Adipose tissue (tissue), 3 donors: ENCODE results near the gene CD37. TPM values are rescaled to one million over a fixed set of nuclear protein-coding genes. Genes with fewer than 3 reads are reported as not detected.

Experiments used
- H3K27ac ChIP-seq: one replicate; pipeline ENCODE4 v1.5.1; 2013; ENCODE audit warnings: low read depth, low read length
- WGBS, 3 donors: extraction: QIAGEN DNeasy Blood & Tissue Kit; methylation state at CpG; one replicate each; pipeline ENCODE4 v1.1.7; 2013; 5-methylcytosine and 5-hydroxymethylcytosine counted together
- polyA plus RNA-seq, 3 donors: library from polyadenylated mRNA; stranded (reverse); fragments of 200-250 nt; gene quantifications; one replicate each; pipeline ENCODE4 v1.2.3, GENCODE V29; 2013
- donor health status: healthy with polysubstance abuse.
- donor health status: Bipolar disorder and iron deficiency.
- donor health status: healthy.

CD37 gene
- polyA plus RNA-seq, 3 donors, result 6.8 to 18.1 (median 10.6) TPM

DNA sequence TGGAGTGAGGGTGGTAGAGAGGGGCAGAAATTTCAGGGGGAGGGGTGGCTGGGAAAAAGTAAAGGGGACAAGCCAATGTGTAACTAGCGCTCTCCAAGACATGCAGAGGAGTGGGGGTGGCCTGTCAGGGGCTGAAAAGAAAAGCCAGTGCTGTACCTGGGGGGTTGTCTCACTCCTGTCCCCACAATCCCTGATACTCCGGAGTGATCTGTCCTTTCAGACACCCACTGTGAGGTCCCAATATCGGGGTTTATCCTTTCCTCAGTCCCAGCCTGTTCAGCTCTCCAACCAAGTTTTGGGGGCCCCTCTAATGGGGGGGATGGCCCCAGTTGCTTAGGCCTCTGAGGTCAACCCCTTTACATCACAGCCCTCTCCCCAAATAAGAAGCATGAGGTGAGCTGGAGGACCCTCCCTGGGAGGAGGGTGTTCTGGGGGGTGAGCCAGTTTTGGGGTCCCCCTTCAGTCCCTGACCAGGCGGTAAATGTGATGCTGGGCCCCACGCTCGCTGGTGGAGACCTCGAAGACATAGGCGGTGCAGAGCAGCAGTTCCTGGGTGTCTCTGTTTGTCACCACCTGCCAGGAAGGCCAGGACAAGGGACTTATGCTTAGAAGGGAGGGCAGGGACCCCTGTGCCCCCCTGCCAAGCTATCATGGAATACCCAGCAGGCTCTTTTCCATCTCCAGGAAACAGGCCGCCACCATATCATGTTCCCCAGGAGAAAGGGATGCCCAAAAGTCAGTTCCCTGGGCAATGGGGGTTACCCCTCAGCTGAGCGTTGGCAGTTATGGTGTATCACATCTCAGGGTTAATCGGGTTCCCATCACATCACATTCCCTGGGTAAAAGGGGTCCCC, 5.9 kb downstream of the CD37 start:
- WGBS, 3 donors, result 88 to 93% (median 92%) methylated on average over 11 of the region's 11 CpGs
- H3K27ac ChIP-seq, result no peak overlapping the region

DNA sequence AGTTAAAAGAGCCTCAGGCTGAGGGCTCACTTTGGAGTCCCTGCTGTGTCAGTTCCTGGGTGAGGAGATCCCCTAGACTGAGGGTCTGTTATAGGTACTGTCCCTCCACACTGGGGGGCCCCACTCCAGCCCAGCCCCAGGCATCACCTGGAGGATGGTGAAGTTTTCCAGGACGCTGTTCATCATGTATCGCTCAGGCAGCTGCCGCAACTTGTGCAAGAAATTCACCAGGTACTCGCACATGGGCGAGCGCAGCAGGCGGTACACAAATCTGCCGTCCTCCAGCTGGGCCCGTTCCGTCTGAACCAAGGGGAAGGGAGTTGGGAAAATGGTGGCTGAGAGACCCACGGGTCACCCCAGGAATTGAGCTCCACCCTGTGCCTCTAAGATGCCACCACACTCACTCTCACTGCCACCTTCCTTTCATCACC, 7.1 kb downstream of the CD37 start:
- WGBS, 3 donors, result 90 to 94% (median 92%) methylated on average over 11 of the region's 11 CpGs

DNA sequence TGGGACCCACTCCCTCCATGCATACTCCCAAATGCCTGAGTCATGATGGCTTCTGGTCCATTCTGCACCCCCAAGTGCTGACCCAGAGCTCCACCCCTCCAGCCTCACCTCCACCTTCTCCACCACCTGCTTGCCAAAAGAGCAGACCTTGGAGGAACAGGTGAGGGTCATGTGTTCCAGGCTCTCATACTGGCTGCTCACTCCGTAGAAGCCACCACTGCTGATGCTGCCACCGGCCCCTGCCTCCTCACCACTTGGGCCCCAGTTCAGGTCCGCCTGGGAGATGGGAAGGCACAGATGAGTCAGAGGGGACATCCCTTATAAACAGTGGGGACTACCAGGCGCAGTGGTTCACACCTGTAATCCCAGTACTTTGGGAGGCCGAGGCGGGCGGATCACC, 7.9 kb downstream of the CD37 start:
- H3K27ac ChIP-seq, result no peak overlapping the region
- 94 to 95% (median 94%) methylated on average over 7 of the region's 7 CpGs for WGBS, 3 donors

More for the DNA sequence above, 7.1 kb downstream of the CD37 start:
- H3K27ac ChIP-seq, result no peak overlapping the region

DNA sequence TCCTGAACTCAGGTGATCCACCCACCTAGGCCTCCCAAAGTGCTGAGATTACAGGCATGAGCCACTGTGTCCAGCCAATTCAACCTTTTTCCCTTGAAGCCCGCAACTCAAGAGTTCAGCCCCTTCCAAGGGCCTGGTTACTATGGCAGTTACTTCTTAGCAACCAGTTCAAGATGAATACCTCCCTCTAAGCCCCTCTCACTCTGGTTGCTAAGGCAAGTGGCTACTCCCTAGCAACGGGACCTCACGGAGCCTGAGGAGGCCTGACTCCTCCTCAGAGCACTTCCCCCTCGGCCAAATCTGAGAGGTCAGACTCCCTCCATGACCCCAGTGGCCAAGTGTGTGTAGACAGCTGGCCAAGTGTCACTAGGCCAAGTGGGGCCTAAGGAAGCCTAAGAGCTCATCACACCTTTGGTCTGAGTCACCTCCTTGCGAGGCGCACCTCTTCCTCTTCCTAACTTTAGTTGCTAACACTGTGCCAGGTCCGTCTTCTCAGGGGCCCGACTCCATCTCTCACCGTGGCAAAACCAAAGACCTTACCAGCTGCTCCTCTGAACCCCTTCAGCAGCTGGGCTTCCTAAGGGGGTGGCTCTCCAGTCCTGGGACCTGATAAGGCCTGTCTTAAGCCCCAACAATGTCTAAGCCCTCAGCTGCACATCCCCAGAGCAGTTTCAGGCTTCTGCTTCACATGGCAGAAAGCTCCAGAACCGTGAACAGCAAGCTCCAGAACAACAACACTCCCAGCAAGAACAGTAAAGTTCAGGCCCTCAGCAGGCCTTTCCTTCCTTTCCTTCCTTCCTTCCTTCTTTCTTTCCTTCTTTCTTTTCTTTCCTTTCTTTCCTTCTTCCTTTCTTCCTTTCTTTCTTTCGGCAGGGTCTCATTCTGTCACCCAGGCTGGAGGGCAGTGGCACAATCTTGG, 9.6 kb downstream of the CD37 start:
- no peak overlapping the region for H3K27ac ChIP-seq
- WGBS, 3 donors, result 79 to 92% (median 82%) methylated on average over 11 of the region's 11 CpGs

DNA sequence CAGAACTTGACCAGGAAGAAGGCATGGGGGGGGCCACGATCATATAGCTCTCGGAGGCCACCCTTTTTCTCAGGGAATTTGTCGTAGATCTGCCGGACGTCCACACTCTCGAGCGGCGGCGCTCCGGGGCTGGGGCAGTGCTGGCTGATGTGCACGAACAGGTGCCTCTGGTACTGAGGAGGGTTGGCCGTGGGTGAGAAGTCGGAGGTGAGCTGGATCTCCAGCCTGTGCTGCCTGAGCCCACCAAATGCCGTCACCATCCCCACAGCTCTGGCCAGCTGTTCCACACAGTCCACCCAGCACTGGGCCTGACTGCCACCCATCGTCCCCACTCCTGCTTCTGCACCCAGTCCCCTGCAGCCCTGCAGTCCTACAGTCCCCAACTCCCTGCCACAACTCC, 12.0 kb downstream of the CD37 start:
- WGBS, 3 donors, result 96 to 99% (median 96%) methylated on average over 14 to 15 of the region's 15 CpGs

DNA sequence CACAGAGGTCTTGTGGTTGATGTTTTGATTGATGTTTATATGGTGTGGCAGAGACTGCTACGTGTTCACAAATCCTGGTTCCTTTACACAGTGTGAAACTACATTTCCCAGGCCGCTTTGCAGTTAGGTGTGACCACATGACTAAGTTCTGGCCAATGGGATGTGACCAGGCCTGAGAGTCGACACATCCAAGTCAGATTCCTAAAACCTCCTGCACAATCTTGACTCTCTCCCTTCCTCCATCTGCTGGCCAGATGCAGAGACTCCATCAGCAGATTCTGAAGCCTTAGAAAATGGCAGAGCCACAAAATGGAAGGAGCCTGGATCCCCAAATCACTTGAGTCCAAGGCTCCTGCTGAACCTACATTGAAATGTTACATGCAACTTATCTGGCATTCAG, 12.6 kb downstream of the CD37 start:
- no peak overlapping the region for H3K27ac ChIP-seq
- 66 to 75% (median 66%) methylated on average over 3 of the region's 3 CpGs for WGBS, 3 donors

More for the DNA sequence above, 12.0 kb downstream of the CD37 start:
- H3K27ac ChIP-seq, result no peak overlapping the region

DNA sequence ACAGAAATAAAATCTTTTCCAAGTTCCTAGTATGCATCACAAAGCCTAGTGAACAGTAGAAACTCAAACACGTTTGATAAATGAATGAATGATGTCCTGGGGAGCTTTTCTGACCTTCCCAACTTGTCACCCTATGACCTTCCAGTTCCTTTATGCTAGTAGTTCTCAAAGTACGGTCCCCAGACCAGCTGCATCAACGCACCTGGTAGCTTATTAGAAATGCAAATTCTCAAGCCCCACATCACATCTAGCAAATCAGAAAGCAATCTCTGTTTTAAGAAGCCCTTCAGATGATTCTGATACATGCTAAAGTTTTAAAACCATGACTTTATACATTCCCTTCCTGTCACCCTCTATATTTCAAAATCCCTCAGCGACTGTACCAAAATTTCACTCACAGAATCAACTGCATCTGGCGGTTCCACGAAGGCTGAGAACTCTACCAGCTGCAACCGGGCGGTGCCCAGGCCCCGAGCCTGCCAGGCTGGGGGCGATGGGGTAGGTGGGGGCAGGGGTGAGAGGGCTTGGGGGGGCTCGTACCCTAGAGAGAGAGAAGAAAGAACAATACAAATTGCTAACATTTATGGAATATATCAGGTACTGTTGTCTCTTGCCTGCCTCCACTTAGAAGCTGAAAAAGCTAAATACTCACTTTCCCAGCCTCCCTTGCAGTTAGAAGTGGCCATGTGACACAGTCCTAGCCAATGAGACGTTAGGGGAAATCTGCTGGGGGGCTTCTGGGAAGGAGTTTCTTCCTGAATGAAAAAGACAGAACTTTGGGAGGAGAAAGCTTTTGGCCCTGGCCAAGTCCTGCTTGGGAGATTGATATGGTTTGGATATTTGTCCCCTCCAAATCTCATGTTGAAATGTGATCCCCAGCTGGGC, 13.3 kb downstream of the CD37 start:
- H3K27ac ChIP-seq, result no peak overlapping the region
- 42 to 92% (median 90%) methylated on average over 12 of the region's 12 CpGs for WGBS, 3 donors

DNA sequence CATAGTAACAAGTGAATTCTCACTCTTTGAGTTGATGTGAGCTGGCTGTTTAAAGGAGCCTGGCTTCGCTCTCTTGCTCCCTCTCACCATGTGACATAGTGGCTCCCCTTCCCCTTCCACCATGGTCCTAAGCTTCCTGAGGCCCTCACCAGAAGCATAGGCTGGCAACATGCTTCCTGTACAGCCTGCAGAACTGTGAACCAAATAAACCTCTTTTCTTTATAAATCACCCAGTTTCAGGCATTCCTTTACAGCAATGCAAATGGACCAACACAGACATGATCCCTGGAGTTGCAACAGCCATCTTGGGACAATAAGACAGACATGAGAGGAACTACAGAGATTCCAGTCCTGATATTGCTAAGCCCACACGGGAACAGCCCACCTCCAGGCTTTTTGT, 14.4 kb downstream of the CD37 start:
- H3K27ac ChIP-seq, result no peak overlapping the region
- WGBS, 3 donors, result 93 to 98% (median 94%) methylated on average over 2 of the region's 2 CpGs

DNA sequence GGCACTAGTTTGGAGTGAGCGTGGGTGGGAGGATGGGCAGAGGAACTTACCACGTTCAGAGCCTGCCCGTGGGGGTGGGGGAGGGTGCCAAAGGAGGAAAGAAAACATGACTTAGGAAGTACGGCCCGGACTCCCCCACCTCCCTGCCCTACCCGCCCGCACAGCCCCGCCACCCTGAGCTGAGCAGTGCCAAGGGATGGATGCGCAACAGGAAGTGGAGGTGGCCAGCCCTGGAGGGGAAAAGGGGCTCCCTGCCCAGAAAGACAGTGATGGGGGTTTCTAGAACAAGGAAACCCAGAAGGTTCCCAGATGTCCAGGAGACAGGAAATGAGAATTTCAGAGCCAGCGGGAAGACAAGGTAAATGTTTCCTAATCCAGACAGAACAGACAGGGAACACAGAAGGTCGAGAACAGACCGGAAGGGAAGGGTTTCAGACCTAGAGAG, 20.7 kb downstream of the CD37 start:
- no peak overlapping the region for H3K27ac ChIP-seq

DNA sequence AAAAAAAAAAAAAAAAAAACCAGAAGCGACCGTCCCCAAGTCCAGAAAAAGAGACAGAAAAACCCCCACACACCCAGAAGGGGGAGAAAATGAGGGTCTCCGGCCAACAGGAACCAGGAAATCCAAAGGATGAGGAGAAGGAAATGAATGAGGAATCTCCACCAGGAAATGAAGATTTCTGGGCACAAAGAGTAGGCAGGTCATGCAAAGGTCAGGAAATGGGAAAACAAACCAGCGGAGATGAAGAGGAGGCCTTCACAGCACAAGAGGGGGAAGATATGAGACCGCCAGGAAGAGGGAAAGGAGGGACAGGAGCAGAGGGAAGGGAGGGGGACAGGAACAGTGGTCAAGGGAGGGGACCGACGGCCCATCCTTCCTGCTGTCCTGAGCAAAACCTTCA, 21.2 kb downstream of the CD37 start:
- WGBS, 3 donors, result 45 to 78% (median 53%) methylated on average over 7 of the region's 7 CpGs
- H3K27ac ChIP-seq, result peak overlapping the region; percentile 54

More for the DNA sequence above, 20.7 kb downstream of the CD37 start:
- WGBS, 3 donors, result 17 to 73% (median 28%) methylated on average over 12 of the region's 12 CpGs

DNA sequence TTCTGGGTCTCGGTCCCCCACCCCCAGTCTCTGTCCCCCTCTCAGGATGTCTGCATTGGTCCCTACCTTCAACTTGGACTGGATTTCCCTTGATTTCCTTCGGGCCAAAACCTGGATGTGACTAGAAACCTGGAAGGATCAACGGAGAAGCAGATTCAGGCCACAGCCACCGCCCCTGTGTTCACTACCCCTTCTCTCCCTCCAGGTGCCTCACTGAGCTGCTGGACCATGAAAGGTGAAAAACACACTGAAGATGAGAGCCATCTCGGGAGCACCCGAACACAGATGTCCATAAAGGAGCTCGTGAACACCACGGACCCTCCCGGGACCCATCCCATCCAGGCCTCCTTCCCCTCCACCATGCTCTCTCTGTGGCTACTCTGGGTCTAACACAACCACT, 22.0 kb downstream of the CD37 start:
- 78 to 86% (median 86%) methylated on average over 9 of the region's 9 CpGs for whole genome bisulfite sequencing, 3 donors
- no peak overlapping the region for H3K27ac ChIP-seq

DNA sequence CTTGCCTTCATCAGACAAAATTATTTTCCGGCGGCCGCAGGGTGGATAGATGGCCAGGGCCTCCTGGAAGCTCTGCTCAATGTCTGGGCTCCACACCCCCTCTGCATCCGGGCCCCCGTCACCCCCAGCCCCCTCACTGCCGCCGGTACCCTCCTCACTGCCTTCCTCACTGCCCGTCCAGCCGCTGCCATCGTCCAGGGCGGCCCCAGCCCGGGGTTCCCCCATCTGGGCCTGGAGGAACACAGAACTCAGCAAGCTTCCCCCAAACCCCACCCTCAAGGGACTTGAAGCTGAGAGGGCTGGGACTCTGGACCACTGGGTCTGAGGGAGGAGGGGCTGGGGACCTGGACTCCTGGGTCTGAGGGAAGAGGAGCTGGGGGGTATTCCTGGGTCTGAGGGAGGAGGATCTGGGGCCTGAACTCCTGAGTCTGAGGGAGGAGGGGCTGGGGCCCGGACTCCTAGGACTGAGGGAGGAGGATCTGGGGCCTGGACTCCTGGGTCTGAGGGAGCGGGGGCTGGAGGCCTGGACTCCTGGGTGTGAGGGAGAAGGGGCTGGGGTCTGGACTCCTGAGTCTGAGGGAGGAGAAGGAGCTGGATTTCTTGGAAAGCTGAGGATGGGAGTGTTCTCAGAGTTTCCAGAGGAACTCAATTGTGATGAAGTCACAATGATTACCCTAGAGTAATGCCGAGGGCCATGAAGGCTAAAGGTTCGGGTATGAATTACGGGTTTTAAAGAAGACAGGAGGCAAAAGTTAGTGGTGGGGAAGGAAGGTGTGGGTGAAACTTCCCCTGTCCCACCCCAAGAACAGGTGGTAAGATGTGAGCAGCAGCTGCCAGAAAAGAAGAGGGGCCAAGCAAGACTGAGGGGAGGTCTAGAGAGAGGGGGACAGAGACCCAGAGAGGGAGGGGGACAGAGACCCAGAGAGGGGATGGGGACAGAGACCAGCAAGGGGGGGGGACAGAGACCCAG, 24.9 kb downstream of the CD37 start:
- WGBS, 3 donors, result 67 to 76% (median 67%) methylated on average over 17 of the region's 17 CpGs
- no peak overlapping the region for H3K27ac ChIP-seq

DNA sequence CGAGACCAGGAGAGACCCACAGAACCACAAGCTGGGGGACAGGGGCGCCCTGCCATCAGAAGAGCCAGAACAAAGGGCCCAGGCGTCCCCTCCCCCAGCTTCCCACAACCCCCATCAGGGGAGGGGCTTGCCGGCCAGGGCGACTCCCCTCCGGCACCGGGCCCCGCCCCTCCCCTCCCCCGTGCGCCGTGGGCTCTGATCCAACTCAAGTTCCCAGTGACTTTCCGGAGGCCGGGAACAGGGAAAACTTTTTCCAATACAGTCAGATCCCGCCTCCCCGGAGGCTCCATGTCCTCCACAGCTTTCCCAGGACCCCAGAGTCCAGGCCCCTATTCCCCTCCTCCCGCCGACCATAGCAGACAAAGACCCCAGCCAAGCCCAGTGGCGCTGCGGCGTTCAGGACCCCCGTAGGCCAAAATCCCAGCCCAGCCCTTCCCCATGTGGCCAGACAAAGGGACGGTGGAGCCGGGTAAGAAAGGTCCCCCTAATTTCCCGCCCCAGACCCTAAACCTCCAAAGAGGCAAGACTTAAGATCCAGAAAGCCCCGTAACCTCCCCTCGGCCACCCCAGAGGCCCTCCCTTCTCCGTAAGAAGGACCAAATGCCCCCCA, 26.3 kb downstream of the CD37 start:
- no peak overlapping the region for H3K27ac ChIP-seq
- WGBS, 3 donors, result 1 to 3% (median 3%) methylated on average over 27 of the region's 27 CpGs

DNA sequence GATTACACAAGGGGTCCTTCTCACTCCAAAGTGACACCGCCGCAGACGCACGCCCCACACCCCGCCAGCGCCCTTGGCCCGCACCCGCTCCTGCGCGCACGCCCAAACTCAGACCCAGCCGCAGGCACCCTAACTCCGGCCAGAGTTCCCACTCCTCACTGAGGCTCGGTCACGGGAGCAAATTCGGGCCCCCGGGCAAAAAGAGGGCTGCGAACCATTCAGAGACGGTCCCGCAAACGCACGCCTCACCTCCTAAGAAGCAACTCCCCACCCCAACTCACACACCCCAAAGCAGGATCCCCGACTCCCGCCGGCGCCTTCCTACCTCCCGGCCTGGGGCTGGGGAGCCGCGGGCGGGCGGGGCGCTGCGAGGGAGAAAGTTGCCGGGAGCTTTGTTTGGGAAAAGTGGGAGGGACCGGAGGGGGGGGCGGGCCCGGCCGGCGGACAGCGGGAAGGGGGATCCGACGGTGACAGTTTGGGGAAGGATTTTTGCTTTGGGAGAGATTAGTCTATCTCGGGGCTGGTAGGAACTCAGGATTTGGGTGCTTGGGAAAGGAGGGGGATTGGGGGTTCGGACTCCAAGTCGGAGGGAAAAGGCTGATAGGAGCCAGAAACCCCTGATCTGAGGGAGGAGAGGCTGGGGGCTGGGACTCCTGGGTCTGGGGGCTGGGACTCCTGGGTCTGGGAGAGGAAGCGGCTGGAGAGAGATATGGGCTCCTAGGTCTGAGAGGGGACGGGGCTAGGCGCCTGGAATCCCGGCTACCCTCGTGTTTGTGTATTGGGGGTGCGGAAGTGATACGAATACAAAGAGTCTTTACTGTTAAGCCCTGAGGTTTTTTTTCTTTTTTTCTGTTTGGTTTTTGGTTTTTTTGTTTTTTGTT, 27.1 kb downstream of the CD37 start, which contains the start of gene TEAD2:
Gene TEAD2 (minus strand): TSS at position 369 of the 881 bp plus-strand sequence. CDS start 2,341 bp downstream, outside the sequence.
- H3K27ac ChIP-seq, result peak within 1 kb of the TSS; percentile 42
- 1 to 2% (median 1%) methylated on average over 51 to 52 of the region's 52 CpGs for WGBS, 3 donors

DNA sequence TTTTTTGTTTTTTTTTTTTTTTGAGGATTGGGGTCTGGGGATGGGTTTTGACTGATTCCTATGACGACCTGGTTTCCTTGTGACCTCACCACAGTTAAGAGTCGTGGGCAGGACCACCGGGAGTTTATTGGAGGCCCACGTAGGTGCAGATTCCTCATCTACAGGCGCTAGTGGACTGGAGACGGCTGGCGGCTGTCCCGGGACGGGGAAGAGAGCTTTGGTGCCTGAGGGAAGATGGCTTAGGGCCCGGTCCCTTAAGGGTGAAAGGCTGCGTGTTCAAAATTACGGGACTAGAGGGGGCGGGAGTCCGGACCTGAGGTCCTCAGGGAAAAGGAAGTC, 27.7 kb downstream of the CD37 start:
- WGBS, 3 donors, result 0 to 1% (median 0%) methylated on average over 14 of the region's 14 CpGs
- no peak overlapping the region for H3K27ac ChIP-seq
